GM12892 (cell line): Measurements from ENCODE around the gene OR51E1.

Source experiments
- DNase-seq: peaks from one replicate; pipeline ENCODE4 v3.0.0; 2011; ENCODE audit not compliant: insufficient read length
- FAIRE-seq: peaks from 2 replicates; lab custom pipeline; 2011; peaks lifted over from hg19 to GRCh38; lab: Jason Lieb, UNC
- POLR2A ChIP-seq: IDR thresholded peaks from 2 replicates; pipeline ENCODE4 v1.6.1; 2011; ENCODE audit warnings: low read depth, low read length, control low read depth
- POLR2AphosphoS5 ChIP-seq: IDR thresholded peaks from 2 replicates; pipeline ENCODE4 v1.6.1; 2011; ENCODE audit warnings: low read depth, low read length, control low read depth
- TAF1 ChIP-seq: IDR thresholded peaks from 2 replicates; pipeline ENCODE4 v1.6.1; 2011; ENCODE audit warnings: low read depth, mild to moderate bottlenecking, control low read depth, low read length, borderline replicate concordance

The OR51E1 gene

DNA sequence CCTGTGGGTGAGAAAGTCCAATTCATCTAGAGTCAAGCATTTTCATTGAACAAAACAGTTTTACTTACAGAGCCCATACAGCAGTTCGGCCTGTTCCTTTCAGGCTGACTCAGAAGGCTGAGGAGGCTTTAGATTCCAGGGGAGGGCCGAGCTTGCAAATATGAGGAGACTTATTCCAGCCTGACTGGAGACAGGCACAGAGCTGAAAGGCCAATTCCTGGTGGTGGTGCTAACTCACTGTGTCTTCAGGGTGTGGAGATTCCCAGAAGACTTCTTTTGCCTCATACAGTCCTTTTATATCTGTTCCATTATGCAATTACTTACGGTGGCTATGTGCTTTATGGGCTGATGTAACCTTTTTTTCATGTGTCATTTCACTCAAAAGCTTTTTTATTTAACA lies 53.8 kb downstream of the OR51E1 start, which contains the start of gene OR51E2:
OR51E2 (minus strand) TSS at position 269 of the 400 bp plus-strand sequence. CDS start 15,142 bp downstream, outside the sequence.
- FAIRE-seq, result no peak
- TF ChIP-seq TAF1 (no peak), POLR2A (no peak), POLR2AphosphoS5 (no peak)
- DNase-seq, result no peak

DNA sequence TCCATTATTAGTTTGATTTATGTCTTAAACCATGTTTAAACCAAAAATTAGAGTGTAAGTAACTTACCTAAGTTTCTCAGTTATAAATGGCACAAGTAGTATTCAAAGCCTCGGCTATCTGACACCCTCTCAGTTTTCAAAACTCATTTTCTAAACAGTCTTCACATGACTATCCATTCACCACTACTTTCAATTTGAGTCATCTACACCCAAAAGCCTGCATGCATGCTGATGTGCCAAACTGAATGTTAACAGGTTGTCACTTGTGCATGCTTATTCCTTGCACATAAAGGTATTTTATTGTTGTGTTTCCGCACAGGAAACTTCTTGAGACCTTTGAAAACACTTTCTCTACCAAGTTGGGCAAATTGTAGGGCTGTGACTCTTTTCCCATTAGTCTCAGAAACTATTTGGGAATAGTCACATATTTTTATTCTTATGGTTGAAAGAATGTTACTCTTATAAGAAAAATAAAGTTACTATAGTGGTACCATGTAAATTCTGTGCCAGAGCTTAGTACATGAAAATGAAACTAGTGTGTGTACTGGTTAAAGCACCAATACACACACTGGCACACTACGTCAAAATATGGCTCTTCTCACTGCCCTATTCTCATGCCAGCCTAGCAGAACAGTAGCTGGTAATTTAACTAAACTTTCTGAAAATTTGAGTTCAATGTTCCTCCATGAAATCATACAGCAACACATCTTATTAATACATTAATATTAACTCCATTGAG lies 56.1 kb downstream of the OR51E1 start:
- FAIRE-seq, result peak; percentile 88
- no peak for DNase-seq
- TF ChIP-seq POLR2AphosphoS5 (no peak), POLR2A (no peak), TAF1 (no peak)

DNA sequence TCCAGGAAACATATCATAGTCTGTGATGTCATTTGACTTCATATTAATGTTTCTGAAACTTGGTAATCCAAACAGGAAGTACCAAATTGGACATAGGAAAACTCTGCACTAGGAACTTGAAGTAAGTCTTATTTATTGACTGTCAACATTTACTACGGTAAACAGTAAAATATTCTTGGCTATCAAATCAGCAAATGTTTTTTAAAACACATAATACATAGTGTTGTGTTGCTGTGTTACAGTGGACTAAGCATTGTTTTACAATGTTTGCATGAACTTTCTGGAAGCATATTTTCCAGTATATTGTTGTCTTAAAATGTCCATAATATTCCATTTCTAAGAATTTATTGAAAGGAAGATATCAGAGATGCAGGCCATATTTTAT lies 56.6 kb downstream of the OR51E1 start:
- no peak for DNase-seq
- FAIRE-seq, result no peak
- no peak for TF ChIP-seq POLR2A
- TF ChIP-seq TAF1, result no peak
- no peak for TF ChIP-seq POLR2AphosphoS5

DNA sequence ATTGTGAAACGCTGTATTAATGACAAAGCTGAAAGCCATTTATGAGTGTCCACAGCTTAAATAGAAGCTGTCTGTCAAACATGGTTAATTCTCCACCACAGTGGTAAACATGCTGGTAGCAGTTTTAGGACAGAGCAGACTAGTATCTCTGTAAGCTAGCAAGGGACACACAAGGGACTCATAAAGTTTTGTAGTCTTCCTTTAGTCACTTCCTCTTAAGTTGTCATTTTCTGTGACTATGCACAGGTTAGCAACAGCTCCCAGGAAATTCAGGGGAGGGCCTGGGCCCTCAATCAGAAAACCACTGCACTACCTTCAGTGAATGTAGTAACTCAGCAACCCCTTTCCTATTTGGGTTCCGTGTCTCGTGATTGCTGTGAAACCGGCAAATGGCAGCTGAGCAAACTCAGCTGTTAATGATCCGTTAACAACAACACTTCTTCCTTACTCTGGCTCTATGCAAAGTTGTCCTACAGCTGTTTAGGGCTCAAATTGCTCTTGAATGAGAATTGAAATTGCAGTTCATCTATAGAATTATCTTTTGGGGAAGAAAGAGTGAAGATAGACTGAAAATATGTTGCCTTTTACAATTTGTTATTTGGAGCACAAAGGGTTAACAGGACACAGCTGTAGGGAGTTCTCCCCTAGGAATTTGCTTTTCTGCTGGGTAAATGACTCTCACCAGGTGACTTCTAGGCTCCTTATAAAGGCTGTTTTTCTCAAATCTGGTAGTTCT lies 60.4 kb downstream of the OR51E1 start, which contains the start of gene MMP26:
MMP26 (plus strand) TSS at position 731 of the 736 bp plus-strand sequence.
- FAIRE-seq, result peak; percentile 85

DNA sequence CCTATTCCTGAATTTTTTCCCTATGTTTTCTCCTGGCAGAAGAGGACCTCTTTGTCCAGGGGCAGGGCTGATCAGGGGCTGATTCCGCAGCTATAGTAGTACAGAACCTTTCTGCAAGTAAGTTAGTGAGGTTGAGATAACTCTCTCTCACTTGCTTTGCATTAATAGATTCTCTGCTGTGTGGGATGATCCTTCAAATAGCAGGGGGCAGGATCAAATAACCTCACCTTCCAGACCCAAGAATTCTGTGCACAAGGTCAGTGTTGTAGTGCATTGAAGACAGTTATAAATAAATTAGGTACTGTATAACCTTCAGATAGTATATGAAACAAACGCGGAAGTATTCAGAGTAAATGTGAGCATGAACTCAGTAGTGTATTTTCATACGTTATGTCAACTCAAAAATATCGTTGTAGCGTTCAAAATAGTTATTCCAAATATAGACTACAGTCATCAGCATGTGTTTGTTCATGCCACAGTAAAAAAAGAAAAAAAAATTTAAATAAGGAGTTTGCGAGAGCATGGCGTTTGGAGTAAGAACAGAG lies 61.1 kb downstream of the OR51E1 start:
- DNase-seq (no peak), FAIRE-seq (no peak)
- TF ChIP-seq POLR2A (no peak), TAF1 (no peak), POLR2AphosphoS5 (no peak)

More for the DNA sequence above, 60.4 kb downstream of the OR51E1 start, which contains the start of gene MMP26:
- TF ChIP-seq TAF1, result no peak
- DNase-seq, result no peak
